ENCODE results near the gene MYO9B. TPM values are rescaled to one million over a fixed set of nuclear protein-coding genes. Genes with fewer than 3 reads are reported as not detected.
A peak's percentile ranks its signal among the peaks of the same experiment; 100 is the strongest.

The MYO9B gene
- total and polyA plus RNA-seq, 9 of the 15 experiments (the other 6 are each of a cell fraction or from before 2014, with no cell fraction given) = 2.4 to 77.6 (median 23.0) TPM

DNA sequence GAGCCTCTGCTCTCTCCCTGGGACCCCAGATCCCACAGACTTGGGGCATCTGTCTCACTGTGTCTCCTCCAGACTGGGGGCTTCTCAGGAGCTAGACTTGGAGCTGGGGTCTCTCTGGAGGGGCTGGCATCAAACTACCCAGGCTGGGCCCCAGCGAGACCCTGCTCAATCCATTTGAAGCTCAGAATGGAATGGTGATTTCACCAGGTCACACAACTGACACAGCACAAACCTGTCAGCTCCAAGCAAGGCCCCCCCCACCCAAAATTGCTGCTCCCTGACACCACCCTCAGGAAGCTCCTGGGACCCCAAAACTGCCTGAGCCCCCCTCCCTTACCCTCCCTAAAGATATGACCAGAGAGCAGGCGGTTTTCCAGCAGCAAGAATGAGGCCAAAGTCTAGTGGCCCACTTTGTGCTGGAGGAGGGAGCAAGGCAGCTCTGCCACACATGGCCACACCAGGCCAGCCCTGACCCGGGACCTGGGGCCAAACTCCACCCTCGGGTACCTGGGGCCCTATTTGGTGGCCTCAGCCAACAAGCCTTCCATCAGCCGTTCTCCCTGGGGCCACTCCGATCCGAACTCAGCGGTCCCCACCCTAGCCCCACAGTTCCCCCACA, 167.7 kb downstream of the MYO9B start (continued):
- TF ChIP-seq, protein P1, sequence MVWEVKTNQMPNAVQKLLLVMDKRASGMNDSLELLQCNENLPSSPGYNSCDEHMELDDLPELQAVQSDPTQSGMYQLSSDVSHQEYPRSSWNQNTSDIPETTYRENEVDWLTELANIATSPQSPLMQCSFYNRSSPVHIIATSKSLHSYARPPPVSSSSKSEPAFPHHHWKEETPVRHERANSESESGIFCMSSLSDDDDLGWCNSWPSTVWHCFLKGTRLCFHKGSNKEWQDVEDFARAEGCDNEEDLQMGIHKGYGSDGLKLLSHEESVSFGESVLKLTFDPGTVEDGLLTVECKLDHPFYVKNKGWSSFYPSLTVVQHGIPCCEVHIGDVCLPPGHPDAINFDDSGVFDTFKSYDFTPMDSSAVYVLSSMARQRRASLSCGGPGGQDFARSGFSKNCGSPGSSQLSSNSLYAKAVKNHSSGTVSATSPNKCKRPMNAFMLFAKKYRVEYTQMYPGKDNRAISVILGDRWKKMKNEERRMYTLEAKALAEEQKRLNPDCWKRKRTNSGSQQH (CRISPR knock-in tag; IDR thresholded peaks at IDR 0.05) = no peak
- TF ChIP-seq RBM22 (IDR thresholded peaks at IDR 0.05; ENCODE audit: low read depth, low read length, poor library complexity, severe bottlenecking) (peak; percentile 11), KLF10 (CRISPR knock-in tag; IDR thresholded peaks at IDR 0.05) (no peak), JUND (IDR thresholded peaks at IDR 0.05; ENCODE audit: borderline replicate concordance, low read depth, low read length) (no peak), JUND (tag; IDR thresholded peaks at IDR 0.05; ENCODE audit: borderline replicate concordance, low read depth, low read length) (no peak), KDM4B (IDR thresholded peaks at IDR 0.05; ENCODE audit: borderline replicate concordance in 2 of 2, low read depth in 1 of 2) (no peak), STAG1 (CRISPR knock-in tag; IDR thresholded peaks at IDR 0.05; ENCODE audit: borderline replicate concordance) (no peak)
- TF ChIP-seq, protein P2, sequence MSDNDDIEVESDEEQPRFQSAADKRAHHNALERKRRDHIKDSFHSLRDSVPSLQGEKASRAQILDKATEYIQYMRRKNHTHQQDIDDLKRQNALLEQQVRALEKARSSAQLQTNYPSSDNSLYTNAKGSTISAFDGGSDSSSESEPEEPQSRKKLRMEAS (CRISPR knock-in tag; IDR thresholded peaks at IDR 0.05) = no peak
- TF ChIP-seq, protein P3, sequence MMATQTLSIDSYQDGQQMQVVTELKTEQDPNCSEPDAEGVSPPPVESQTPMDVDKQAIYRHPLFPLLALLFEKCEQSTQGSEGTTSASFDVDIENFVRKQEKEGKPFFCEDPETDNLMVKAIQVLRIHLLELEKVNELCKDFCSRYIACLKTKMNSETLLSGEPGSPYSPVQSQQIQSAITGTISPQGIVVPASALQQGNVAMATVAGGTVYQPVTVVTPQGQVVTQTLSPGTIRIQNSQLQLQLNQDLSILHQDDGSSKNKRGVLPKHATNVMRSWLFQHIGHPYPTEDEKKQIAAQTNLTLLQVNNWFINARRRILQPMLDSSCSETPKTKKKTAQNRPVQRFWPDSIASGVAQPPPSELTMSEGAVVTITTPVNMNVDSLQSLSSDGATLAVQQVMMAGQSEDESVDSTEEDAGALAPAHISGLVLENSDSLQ (IDR thresholded peaks at IDR 0.05) = no peak
- TF ChIP-seq, protein P4, sequence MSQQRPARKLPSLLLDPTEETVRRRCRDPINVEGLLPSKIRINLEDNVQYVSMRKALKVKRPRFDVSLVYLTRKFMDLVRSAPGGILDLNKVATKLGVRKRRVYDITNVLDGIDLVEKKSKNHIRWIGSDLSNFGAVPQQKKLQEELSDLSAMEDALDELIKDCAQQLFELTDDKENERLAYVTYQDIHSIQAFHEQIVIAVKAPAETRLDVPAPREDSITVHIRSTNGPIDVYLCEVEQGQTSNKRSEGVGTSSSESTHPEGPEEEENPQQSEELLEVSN (IDR thresholded peaks at IDR 0.05; ENCODE audit: borderline replicate concordance in 1 of 2, extremely low read depth in 1 of 2, insufficient read depth in 1 of 2, insufficient read length in 1 of 2, low read depth in 1 of 2, low read length in 1 of 2, poor library complexity in 1 of 2, severe bottlenecking in 1 of 2) = no peak
- TF ChIP-seq, protein P5, sequence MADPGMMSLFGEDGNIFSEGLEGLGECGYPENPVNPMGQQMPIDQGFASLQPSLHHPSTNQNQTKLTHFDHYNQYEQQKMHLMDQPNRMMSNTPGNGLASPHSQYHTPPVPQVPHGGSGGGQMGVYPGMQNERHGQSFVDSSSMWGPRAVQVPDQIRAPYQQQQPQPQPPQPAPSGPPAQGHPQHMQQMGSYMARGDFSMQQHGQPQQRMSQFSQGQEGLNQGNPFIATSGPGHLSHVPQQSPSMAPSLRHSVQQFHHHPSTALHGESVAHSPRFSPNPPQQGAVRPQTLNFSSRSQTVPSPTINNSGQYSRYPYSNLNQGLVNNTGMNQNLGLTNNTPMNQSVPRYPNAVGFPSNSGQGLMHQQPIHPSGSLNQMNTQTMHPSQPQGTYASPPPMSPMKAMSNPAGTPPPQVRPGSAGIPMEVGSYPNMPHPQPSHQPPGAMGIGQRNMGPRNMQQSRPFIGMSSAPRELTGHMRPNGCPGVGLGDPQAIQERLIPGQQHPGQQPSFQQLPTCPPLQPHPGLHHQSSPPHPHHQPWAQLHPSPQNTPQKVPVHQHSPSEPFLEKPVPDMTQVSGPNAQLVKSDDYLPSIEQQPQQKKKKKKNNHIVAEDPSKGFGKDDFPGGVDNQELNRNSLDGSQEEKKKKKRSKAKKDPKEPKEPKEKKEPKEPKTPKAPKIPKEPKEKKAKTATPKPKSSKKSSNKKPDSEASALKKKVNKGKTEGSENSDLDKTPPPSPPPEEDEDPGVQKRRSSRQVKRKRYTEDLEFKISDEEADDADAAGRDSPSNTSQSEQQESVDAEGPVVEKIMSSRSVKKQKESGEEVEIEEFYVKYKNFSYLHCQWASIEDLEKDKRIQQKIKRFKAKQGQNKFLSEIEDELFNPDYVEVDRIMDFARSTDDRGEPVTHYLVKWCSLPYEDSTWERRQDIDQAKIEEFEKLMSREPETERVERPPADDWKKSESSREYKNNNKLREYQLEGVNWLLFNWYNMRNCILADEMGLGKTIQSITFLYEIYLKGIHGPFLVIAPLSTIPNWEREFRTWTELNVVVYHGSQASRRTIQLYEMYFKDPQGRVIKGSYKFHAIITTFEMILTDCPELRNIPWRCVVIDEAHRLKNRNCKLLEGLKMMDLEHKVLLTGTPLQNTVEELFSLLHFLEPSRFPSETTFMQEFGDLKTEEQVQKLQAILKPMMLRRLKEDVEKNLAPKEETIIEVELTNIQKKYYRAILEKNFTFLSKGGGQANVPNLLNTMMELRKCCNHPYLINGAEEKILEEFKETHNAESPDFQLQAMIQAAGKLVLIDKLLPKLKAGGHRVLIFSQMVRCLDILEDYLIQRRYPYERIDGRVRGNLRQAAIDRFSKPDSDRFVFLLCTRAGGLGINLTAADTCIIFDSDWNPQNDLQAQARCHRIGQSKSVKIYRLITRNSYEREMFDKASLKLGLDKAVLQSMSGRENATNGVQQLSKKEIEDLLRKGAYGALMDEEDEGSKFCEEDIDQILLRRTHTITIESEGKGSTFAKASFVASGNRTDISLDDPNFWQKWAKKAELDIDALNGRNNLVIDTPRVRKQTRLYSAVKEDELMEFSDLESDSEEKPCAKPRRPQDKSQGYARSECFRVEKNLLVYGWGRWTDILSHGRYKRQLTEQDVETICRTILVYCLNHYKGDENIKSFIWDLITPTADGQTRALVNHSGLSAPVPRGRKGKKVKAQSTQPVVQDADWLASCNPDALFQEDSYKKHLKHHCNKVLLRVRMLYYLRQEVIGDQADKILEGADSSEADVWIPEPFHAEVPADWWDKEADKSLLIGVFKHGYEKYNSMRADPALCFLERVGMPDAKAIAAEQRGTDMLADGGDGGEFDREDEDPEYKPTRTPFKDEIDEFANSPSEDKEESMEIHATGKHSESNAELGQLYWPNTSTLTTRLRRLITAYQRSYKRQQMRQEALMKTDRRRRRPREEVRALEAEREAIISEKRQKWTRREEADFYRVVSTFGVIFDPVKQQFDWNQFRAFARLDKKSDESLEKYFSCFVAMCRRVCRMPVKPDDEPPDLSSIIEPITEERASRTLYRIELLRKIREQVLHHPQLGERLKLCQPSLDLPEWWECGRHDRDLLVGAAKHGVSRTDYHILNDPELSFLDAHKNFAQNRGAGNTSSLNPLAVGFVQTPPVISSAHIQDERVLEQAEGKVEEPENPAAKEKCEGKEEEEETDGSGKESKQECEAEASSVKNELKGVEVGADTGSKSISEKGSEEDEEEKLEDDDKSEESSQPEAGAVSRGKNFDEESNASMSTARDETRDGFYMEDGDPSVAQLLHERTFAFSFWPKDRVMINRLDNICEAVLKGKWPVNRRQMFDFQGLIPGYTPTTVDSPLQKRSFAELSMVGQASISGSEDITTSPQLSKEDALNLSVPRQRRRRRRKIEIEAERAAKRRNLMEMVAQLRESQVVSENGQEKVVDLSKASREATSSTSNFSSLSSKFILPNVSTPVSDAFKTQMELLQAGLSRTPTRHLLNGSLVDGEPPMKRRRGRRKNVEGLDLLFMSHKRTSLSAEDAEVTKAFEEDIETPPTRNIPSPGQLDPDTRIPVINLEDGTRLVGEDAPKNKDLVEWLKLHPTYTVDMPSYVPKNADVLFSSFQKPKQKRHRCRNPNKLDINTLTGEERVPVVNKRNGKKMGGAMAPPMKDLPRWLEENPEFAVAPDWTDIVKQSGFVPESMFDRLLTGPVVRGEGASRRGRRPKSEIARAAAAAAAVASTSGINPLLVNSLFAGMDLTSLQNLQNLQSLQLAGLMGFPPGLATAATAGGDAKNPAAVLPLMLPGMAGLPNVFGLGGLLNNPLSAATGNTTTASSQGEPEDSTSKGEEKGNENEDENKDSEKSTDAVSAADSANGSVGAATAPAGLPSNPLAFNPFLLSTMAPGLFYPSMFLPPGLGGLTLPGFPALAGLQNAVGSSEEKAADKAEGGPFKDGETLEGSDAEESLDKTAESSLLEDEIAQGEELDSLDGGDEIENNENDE (IDR thresholded peaks at IDR 0.05; ENCODE audit: low read depth, low read length) = no peak
